Muscle layer of colon (tissue), 2 donors: ENCODE measurements around the gene HERC5.
A peak's percentile ranks its signal among the peaks of the same experiment; 100 is the strongest.
"Not testable (repeated sequence)": the region's sequence is repeated elsewhere in the genome, so short reads cannot be mapped to it uniquely, and the experiment has no call there.

Experiments used
- H3K27ac ChIP-seq: one replicate; pipeline ENCODE4 v1.7.0; 2013; ENCODE audit warnings: low read depth, mild to moderate bottlenecking, low read length, moderate library complexity
- H3K27me3 ChIP-seq, 2 donors: one replicate each; pipeline ENCODE4 v1.7.0; 2013; ENCODE audit warnings: low read length in 2 of 2, mild to moderate bottlenecking in 2 of 2; ENCODE audit not compliant: insufficient read depth in 2 of 2, control insufficient read depth in 1 of 2
- H3K36me3 ChIP-seq: one replicate; pipeline ENCODE4 v1.7.0; 2013; ENCODE audit warnings: mild to moderate bottlenecking, low read length; ENCODE audit not compliant: insufficient read depth
- H3K4me1 ChIP-seq: one replicate; pipeline ENCODE4 v1.7.0; 2013; ENCODE audit warnings: mild to moderate bottlenecking, low read length; ENCODE audit not compliant: insufficient read depth
- H3K4me3 ChIP-seq, 2 donors: one replicate each; pipeline ENCODE4 v1.7.0; 2013; ENCODE audit warnings: low read length in 2 of 2, low read depth in 1 of 2, mild to moderate bottlenecking in 1 of 2, moderate library complexity in 1 of 2
- H3K9ac ChIP-seq: one replicate; pipeline ENCODE4 v1.7.0; 2013; ENCODE audit warnings: low read length
- H3K9me3 ChIP-seq: one replicate; pipeline ENCODE4 v1.7.0; 2013; ENCODE audit warnings: mild to moderate bottlenecking, low read length
- donor health status: abdominal sarcoma.
- donor health status: Adenocarcinoma of cecum.

The HERC5 gene

GRCh38 chr4:88524171-88524570 is 67.3 kb downstream of the HERC5 start:
- Histone ChIP-seq H3K4me3 (peak overlapping the region; percentile 72 to 87), H3K27ac (peak overlapping the region; percentile 88), H3K36me3 (peaks cover 9% of the 10 kb centered on the region), H3K27me3 (no peaks in the 10 kb centered on the region), H3K9ac (peak overlapping the region; percentile 94), H3K4me1 (peaks cover 26% of the 10 kb centered on the region), H3K9me3 (no peaks in the 10 kb centered on the region)

GRCh38 chr4:88526221-88526815 is 69.4 kb downstream of the HERC5 start:
- no peak overlapping the region for H3K27ac ChIP-seq
- peaks cover 5% of the 10 kb centered on the region for H3K36me3 ChIP-seq
- no peak overlapping the region for H3K4me3 ChIP-seq
- no peaks in the 10 kb centered on the region for H3K27me3 ChIP-seq
- H3K4me1 ChIP-seq: peaks cover 25% of the 10 kb centered on the region
- H3K9me3 ChIP-seq: no peaks in the 10 kb centered on the region
- H3K9ac ChIP-seq: no peak overlapping the region

- H3K4me3 ChIP-seq: no peak overlapping the region
- no peaks in the 10 kb centered on the region for H3K9me3 ChIP-seq
- peaks cover 13% of the 10 kb centered on the region for H3K4me1 ChIP-seq
- H3K27me3 ChIP-seq: no peaks in the 10 kb centered on the region
- no peaks in the 10 kb centered on the region for H3K36me3 ChIP-seq
- H3K9ac ChIP-seq: no peak overlapping the region
- H3K27ac ChIP-seq: no peak overlapping the region
These were observed 70.9 kb downstream of the HERC5 start for GRCh38 chr4:88527787-88528186.

DNA sequence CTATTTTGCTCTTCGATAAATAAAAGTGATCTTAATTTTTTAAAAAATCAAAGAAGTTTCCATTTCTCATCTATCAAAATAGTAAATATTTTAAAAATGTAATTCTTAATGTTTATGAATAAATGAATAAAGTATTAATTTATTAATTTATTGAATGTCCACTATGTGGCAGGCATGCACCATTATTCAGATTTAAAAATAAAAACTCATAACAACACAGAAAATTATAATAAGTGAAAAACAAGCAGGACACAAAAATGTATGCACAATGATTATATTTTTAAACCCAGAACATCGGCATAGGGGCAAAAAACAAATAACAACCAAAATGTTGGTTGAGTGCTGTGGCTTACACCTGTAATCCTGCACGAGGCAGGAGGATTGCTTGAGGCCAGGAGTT is 71.9 kb downstream of the HERC5 start:
- no peaks in the 10 kb centered on the region for H3K27me3 ChIP-seq

DNA sequence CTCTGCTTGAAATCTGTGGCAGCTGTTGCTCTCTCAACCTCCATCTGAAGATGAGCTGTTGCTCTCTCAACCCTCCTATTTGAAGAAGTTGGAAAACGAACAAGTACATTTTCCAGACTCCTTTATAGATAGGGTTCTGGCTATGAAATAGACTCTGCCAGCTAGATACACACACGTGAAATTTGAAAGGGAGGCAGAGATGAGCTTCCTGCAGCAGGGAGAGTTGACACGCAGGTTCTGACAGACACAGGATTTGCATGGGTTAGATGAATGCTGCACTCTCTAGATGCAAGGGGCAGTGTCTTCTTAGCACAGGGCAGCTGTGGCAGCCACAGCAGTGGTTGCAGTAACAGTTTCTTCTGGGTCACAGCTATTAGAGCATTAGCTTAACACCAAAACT is 74.6 kb downstream of the HERC5 start:
- no peaks in the 10 kb centered on the region for H3K4me1 ChIP-seq
- H3K27ac ChIP-seq: no peak overlapping the region
- no peaks in the 10 kb centered on the region for H3K36me3 ChIP-seq
- no peak overlapping the region for H3K9ac ChIP-seq
- no peaks in the 10 kb centered on the region for H3K9me3 ChIP-seq
- no peaks in the 10 kb centered on the region for H3K27me3 ChIP-seq
- no peak overlapping the region for H3K4me3 ChIP-seq

More for the DNA sequence above, 71.9 kb downstream of the HERC5 start:
- Histone ChIP-seq H3K4me3 (no peak overlapping the region), H3K9ac (no peak overlapping the region), H3K9me3 (no peaks in the 10 kb centered on the region), H3K36me3 (no peaks in the 10 kb centered on the region), H3K27ac (no peak overlapping the region), H3K4me1 (peaks cover 13% of the 10 kb centered on the region)

DNA sequence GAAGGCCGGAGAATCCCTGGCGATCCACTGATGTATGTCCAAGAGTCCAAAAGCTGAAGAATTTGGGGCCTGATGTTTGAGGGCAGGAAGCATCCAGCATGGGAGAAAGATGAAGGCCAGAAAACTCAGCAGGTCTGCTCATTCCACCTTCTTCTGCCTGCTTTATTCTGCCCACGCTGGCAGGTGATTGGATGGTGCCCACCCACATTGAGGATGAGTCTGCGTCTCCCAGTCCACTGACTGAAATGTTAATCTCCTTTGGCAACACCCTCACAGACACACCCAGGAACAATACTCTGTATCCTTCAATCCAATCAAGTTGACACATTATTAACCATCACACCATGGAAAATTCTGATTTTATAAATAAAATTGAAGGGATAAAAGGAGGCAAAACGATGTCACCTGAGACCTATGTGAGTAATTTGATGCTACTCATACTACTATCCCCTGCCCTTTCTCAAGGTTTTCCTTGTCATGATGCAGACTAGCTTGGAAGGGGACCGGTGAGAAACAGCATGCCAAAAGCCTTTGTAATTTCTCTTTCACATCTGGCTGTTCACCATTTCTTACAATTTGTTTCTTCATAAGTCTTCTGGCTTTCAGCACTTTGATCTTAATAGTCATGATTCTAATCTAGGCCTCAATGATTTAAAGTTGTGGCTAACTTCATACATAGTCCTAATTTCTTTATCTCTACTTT is 76.3 kb downstream of the HERC5 start:
- Histone ChIP-seq H3K9me3 (no peaks in the 10 kb centered on the region), H3K36me3 (no peaks in the 10 kb centered on the region), H3K27ac (no peak overlapping the region), H3K4me1 (no peaks in the 10 kb centered on the region), H3K27me3 (no peaks in the 10 kb centered on the region), H3K4me3 (no peak overlapping the region), H3K9ac (no peak overlapping the region)

DNA sequence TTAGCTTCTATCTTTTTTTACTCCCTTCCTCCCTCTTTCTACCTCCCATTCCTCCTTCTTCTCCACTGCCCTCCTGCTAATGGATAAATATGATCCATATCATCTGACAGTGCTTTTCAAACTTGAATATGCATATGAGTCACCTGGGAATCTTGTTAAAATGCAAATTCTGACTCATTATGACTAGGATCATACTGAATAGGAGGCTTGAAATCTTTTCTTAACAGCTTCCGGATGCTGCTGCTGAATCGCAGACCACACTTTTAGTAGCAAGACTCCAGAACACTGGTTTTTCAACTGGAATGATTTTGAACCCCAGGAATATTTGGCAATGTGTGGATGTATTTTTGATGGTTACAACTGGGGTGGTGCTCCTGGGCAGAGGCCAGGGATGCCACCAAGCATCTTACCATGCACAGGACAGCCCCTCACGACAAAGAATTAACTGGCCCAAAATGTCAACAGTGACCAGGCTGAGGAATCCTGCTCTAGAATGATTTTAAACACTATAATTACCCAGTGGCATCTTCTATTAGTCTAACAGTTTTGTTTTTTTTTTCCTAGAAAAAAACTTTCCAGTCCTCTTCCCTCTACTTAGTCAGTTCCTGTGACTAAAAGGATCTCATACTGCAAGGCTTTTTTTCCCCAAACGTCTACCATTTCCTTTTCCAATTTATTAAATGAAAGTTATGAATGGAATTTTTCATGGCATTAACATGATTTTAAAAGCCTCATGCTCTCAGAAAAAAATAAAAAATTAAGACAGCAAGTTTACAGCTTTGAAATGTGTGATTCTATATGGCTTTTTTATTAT is 77.2 kb downstream of the HERC5 start:
- Histone ChIP-seq H3K4me1 (no peaks in the 10 kb centered on the region), H3K27ac (no peak overlapping the region), H3K4me3 (no peak overlapping the region), H3K36me3 (no peaks in the 10 kb centered on the region), H3K9ac (no peak overlapping the region), H3K27me3 (no peaks in the 10 kb centered on the region), H3K9me3 (no peaks in the 10 kb centered on the region)

DNA sequence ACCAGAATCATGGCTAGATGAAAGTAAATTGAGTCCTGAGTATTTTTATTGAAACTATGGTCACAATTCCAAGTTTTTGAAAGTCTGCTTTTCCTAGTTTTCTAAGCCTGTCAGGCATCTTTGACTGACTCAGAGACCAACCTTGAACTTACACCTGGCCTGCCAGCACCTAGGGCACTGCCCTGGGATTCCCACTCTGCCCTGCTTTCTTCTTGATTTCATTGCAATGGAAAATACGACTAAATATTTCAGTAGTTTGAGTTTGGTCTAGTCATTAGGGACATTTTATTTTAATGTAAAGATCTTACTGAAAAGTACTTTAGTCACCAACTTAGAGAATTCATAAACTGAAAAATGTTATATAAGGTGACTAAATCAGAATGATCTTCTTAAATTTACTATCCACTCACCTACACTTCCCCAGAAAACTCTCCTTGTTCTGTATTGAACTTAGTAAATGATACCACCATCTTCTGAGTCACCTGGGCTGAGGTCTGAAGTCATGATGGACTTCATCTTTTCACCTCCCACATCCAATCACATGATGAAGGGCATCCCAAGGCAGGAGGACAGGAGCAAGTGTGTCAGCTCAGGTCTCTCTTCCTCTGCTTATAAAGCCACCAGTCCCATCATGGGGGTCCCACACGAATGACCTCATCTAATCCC is 78.3 kb downstream of the HERC5 start:
- Histone ChIP-seq H3K27me3 (no peaks in the 10 kb centered on the region), H3K4me3 (no peak overlapping the region), H3K27ac (no peak overlapping the region), H3K9ac (no peak overlapping the region), H3K36me3 (no peaks in the 10 kb centered on the region), H3K4me1 (no peaks in the 10 kb centered on the region), H3K9me3 (no peaks in the 10 kb centered on the region)

- Histone ChIP-seq H3K4me3 (no peak overlapping the region), H3K36me3 (no peaks in the 10 kb centered on the region), H3K27ac (no peak overlapping the region), H3K9me3 (no peaks in the 10 kb centered on the region), H3K9ac (no peak overlapping the region), H3K27me3 (no peaks in the 10 kb centered on the region), H3K4me1 (no peaks in the 10 kb centered on the region)
These were observed 80.8 kb downstream of the HERC5 start for GRCh38 chr4:88537709-88538108.

DNA sequence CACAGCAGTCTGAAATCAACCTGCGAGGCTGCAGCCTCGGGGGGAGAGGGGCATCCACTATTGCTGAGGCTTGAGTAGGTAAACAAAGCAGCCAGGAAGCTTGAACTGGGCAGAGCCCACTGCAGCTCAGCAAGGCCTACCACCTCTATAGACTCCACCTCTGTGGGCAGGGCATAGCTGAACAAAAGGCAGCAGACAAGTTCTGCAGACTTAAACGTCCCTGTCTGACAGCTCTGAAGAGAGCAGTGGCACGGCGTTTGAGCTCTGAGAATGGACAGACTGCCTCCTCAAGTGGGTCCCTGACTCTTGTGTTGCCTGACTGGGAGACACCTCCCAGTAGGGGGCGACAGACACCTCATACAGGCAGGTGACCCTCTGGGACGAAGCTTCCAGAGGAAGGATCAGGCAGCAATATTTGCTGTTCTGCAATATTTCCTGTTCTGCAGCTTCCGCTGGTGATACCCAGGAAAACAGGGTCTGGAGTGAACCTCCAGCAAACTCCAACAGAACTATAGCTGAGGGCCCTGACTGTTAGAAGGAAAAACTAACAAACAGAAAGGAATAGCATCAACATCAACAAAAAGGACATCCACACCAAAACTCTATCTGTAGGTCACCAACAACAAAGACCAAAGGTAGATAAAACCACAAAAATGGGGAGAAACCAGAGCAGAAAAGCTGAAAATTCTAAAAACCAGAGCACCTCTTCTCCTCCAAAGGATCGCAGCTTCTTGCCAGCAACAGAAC is 82.6 kb downstream of the HERC5 start:
- not testable (repeated sequence) for H3K4me3 ChIP-seq, H3K4me1 ChIP-seq, H3K36me3 ChIP-seq, H3K27ac ChIP-seq, H3K9ac ChIP-seq, H3K27me3 ChIP-seq, H3K9me3 ChIP-seq

GRCh38 chr4:88549815-88550214 is 92.9 kb downstream of the HERC5 start:
- no peaks in the 10 kb centered on the region for H3K27me3 ChIP-seq
- H3K4me3 ChIP-seq: no peak overlapping the region
- no peak overlapping the region for H3K27ac ChIP-seq
- no peaks in the 10 kb centered on the region for H3K9me3 ChIP-seq
- no peaks in the 10 kb centered on the region for H3K36me3 ChIP-seq
- H3K4me1 ChIP-seq: no peaks in the 10 kb centered on the region
- no peak overlapping the region for H3K9ac ChIP-seq
